GM19397 (cell line): ENCODE measurements around the gene INTS12.

ENCODE experiments used
- ATAC-seq: cut with Tn5 transposase; IDR thresholded peaks from one replicate; pipeline ENCODE4 v1.9.1; 2021; ENCODE audit warnings: mild to moderate bottlenecking, moderate library complexity; ENCODE audit not compliant: unreplicated experiment

The INTS12 gene

DNA sequence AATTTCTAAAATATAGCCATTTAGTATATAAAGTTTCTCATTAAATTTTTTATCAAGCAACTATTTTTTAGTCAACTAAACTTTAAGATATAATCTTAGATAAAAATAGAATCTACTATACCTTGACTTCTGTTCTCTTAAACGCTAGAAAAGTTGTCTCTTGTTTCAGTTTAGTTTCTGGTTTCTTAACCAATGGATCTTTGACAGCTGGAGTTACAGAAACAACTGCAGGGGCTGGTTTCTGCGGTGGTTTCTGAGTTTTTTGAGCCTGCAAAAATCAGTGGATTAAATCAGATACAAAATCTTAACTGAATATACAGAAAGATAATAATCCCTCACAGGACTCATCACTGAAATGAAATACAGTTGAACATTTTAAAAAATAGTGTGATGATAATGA lies 21.9 kb downstream of the INTS12 start:
- ATAC-seq: no peak

DNA sequence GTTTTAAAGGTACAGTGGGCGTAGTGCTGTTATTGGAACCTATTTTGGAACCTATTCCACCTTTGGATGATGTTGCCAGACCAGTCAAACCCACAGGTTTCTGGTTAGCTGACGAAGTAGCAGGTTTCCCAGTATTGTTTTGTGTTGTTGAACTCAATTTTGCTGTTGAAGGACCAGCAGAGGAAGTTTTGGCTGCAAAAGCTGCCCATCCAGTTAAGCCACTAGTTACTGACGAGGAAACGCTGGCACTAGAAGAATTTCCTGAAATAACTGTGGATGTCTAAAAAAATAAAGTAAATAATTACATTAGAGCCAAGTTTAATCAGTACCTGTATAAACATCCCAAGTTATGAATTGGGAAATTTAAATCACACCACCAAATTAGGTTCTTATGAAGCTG lies 25.5 kb downstream of the INTS12 start:
- ATAC-seq: no peak

DNA sequence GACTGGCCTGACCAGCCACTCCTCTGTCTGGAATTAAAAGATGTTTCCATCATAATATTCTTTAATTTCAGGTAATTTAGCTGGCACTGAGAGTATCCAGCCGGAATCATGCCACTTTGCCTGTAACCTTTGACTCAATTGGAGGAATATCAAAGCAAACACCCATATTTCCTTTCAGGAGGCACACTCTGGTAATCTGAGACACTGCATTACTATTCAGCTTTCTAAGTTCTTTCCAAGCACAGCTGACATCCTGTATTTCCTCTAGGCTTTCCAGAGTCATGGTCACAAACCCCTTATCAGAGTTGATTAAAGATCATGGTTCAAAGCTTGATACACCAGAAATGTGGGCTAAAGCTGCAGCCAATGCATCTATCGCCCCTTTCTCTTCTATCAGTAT lies 29.3 kb downstream of the INTS12 start:
- no peak for ATAC-seq

DNA sequence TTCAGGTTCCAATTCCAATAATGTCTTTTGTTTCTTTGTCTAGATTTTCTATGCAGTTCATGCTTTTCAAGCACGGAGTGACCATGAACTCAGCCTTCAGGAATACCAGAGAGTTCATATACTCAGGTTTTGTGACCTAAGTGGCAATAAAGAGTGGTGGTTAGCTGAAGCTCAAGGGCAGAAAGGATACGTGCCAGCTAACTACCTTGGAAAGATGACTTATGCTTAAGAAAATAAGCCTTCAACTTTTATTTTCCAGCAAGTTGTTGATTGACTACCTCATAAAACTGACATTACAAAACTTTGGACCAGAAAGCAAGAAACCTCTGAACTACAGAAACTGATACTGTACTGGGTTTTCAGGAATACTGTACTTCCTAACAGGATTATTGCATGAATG lies 30.8 kb downstream of the INTS12 start:
- ATAC-seq: no peak

DNA sequence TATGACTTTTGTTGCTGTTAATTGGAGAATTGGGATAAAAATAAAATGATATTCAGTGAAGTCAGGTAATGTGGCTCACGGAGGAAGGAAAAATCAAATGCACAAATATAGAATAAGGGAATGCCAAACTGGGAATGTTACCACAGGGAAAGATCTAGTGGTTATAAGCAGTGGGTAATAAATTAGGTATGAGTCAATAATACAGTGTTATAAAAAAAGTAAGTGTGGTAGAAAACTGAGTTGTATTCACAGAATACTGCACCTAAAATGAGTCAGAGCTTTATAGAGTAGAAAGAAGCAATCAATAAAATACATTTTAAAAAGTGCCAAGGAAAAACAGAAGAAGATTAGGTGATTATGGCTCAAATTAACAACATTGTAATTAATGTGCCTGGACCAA lies 34.5 kb downstream of the INTS12 start:
- no peak for ATAC-seq

DNA sequence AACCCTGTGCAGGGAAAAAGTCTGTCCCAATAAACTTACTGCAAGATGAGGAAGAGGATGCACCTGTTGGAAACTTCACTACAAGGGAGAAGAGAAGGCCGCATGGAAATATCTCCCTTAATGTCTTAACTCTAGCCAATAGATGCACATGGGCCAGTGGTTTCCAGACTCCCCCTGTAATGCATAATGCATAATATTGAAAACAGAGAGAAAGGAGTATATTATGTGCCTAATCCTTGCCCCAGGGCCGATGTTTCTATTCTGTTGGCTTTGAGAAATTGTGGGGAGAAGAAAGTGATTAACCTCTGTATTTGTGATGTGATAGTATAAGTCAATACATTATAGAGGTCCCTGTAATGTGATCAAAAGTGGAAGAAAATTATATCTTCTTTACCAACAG lies 37.2 kb downstream of the INTS12 start:
- ATAC-seq: no peak

DNA sequence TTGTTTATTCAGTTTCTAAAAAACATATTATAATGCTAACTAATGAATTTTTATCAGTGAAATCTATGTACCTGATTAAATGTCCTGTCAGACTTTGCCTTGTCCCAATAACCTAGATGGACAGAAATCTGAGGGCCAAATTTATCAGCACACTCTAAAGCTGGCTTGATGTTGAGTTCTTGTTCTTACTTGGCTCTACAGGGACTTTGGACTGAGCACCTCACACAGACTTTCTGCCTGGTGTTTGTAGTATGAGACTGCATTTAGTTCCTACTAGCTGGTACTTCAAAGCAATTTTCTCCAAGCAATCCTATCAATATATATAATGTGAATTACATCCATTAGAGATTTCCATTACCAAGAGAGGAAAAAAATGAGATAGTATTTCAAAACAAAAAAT lies 37.8 kb downstream of the INTS12 start:
- ATAC-seq: no peak

DNA sequence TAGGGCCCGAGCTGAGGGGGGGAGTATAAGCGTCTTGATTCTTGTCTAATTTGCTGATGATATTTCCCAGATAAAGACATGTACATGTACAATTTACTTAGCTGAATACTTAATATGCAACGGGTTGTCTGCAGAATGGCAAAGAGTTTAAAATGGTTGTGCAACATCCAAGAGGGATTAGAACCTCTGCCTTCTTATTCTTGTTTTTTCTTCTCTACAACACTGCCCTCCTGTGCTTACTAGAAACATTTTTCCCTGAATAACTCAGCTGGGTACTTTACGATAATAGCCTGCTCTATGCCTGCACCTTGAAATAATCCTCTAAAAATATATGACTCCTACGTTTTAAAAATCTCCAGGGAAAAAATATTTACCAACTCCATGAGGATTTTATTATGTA lies 41.8 kb downstream of the INTS12 start:
- ATAC-seq: no peak

DNA sequence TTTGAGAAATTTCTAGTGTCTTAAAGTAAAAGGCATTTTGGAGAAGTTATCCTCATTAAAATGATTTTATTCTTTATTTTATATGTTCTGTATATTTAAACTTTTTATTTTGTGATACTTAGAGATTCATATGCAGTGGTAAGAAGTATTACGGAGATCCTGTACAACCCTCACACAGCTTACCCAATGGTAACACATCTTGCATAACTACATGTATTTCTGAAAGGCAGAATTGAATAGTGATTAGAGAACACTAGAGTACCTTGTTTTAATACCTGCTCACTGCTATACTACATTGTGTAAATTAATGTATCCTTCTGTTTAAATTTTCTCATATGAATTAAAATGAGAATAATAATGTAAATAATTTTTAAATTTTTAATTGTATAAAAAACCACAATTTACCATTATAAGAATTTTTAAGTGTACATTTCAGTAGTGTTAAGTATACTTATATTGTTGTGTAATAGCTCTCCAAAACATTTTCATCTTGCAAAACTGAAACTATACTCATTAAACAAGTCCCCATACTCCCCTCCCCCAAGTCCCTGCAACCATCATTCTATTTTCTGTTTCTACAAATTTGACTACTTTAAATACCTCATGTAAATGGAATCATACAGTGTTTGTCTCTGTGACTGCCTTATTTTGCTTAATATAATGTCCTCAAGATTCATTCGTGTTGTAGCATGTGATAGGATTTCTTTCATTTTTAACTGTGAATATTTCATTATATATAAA lies 45.4 kb downstream of the INTS12 start:
- ATAC-seq: no peak

DNA sequence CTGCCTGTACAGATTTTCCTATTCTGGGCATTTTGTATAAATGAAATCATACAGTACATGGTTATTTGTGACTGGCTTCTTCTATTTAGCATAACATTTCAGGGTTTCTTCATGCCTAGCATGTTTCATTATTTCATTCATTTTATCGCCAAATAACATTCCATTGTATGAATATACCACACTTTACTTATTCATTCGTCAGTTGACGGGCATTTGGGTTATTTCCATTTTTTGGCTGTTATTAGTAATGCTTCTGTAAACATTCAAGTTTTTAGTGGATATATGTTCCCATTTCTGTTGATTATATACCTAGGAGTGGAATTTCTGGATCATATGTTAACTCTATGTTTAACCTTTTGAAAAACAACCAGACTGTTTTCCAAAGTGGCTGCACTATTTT lies 47.5 kb downstream of the INTS12 start:
- no peak for ATAC-seq

DNA sequence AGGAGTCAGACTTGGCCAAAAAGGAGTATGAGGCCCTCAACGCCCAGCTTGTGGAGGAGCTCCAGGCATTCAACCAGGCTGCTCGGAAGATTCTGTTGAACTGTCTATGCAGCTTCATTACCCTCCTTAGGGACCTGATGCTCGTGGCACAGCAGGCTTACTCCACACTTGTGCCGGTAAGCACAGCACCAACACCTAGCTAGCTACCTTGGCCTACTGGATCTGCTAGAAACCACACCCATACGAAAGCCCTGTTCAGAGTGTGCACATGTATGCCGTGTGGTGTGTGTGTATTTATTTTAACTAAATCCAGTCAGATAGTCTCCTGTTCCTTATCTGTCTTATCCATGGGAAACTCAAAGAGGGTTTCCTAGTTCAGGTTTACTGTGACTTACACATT lies 49.3 kb downstream of the INTS12 start:
- ATAC-seq: no peak

DNA sequence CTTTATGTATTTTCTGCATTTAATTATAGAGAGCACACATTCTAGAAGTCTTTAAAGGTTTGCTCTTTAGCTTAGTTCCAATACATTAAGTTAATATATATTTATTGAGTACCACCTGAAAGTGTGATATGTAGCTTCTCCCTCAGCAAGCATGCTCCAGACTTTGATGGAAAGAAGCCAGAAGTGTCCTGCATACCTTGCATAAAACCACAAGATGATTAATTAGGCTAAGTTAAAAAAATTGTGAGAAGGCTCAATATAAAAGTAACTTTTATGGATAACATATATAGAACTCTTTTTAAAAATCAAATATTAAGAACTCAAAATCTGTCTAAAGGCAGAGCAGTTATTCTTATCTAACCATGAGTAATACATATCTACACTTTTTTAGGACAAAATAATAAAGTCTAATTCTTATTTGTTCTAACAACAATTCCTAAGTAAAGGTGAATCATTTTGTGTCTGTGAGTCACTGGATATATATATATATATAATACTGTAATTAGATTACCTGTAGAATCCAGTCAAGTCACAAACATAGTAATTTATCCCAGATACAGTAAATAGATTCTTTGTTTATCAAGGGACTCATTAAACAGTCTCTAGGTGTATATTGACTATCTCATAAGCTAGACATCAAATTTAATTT lies 51.2 kb downstream of the INTS12 start:
- no peak for ATAC-seq

DNA sequence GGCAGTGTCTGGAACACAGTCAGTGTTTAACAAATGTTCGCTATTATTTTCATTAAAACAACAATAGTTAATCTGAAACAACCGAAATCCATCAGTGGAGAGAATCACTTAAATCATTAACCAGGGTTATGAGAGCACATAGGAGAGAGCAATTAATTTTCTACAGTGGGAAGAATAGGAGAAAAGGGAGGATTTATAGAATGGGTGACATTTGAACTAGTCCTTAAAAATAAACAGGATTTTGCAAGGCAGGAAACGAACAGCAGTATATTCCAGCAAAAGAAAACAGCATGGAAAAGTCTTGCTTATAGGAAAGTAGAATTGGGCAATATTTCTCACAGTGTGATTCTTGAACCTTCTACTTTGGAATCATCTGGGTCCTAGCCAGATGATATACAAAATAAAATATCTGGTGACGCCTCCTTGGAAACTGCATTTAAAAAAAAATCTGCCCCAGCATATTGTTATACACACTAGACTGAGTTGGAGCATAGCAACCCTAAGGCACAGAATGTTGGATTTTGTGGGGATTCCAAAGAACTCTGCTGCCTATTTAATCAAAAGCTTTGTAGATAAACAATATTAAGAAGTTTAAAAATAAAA lies 56.1 kb downstream of the INTS12 start:
- no peak for ATAC-seq

DNA sequence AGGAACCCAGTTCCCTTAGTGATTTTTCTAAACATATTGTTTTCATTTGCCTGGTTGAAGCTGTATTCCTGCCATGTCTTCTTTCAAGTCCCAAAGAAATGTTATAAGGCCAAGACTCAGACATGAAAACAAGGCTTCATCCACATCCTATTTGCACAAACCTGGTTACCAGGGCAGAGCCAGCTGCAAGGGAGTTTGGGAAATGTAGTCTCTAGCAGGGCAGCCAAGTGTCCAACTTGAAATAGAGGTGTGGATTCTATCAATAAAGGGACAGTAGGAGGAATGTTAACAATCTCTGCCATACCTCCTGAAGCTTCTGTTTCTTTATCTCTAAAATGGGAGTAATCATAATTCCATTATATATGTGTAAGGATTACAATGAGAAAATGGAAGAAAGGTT lies 56.6 kb downstream of the INTS12 start:
- ATAC-seq: no peak

DNA sequence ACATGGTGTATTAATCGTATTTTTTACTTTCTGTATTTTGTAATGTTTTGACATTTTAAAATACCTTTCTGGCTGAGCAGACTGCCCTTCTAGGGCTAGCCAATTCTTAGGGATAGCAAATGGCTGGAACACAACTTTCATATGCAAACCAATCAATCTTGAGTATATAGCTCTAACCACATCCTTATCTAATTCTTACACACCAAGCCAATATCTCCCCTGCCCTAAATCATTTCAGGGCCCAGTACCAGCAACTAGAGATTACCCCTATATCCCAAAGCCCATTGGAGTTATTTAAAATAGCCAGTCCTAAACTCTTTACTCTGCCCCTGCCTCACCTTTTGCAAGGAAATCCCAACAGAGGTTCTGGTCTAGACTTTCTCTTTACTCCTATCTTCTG lies 58.3 kb downstream of the INTS12 start:
- ATAC-seq: no peak

DNA sequence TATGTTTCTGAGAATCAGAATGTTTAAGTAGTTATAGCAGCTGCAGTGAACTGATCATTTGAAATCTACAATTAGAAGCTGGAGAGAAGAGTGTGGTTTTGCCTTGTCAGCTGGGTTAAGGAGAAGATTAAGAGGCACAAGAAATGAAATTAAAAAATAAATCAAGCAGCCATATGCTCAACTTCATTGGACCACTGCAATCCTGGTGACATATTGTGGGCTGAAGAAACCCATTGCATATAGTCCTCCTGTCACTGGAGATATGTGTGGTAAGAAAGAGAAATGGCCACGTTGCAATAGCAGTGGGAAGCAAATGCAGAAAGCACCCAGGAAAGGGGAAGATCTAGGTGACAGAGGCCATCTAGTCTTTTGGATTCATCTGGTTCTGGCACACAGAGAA lies 63.0 kb downstream of the INTS12 start:
- ATAC-seq: no peak

DNA sequence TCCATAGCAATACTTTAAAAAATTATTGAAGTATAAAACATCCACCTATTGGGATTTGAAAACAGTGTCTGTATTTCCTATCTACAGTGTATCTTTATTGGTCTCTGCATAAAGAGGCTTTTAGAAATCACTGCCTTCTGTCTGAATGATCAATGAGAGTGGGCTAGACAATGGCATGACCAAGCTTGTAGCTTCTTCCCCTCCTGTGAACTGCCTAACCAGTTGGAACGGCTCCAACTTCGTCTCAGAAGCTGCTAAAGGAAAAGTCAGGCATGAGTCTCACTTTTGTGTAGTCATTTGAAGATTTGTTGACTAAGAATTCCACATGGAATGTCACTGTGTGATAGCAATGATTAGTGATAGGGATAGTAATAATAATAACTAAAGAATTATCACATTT lies 64.2 kb downstream of the INTS12 start:
- ATAC-seq: no peak

DNA sequence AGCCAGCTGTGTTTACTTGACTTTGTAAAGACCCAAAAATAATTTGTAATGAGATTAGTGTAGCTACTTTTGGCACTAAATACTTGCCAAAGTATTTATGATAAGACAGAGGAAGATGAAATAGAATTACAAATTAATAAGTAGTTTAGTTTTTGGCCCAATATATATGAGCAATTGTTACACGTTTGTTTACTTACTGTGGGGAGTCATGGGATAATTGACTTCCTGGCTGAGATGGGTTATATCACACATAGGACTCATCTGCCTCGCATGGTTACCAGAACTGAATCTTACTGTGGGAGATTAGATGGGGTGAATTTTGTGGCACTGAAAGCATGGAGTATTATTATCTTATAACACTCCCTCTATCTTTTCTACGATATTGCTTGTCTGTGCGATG lies 66.6 kb downstream of the INTS12 start:
- ATAC-seq: no peak

DNA sequence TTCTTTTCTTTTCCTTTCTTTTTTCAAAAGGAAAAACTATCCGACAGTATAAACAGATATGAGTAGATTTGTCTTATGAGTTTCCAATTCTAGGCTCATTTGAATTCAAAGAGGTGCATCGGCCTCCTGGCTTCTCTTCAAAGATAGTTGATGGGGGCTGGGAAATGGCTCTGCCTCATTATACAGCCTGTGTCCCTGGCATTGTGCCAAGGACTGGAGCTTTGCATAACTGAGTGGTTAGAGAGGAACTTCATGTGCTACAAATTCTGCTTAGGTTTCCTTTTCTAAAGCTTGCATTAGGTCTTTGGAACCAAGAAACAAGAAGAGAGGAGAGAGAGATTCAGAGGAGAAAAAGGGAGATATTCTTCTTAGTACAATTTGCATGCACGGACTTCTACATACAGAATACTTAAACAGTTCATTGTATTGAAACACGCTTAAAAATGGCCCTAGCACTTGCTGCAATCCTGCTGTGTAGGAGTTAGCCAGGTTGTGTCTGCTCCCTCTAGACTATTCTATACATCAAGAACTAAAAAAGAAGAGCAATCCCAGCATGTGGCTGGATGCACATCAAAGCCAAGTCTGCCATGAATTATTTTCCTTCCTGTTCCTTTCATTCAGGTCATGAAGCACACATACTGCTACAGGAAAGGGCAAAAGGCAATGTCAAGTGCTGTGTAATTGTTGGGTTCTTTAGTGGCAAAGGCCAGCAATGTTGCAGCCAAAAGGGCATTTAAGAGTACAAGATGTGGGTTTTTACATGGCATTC lies 70.9 kb downstream of the INTS12 start:
- ATAC-seq: peak; percentile 97

DNA sequence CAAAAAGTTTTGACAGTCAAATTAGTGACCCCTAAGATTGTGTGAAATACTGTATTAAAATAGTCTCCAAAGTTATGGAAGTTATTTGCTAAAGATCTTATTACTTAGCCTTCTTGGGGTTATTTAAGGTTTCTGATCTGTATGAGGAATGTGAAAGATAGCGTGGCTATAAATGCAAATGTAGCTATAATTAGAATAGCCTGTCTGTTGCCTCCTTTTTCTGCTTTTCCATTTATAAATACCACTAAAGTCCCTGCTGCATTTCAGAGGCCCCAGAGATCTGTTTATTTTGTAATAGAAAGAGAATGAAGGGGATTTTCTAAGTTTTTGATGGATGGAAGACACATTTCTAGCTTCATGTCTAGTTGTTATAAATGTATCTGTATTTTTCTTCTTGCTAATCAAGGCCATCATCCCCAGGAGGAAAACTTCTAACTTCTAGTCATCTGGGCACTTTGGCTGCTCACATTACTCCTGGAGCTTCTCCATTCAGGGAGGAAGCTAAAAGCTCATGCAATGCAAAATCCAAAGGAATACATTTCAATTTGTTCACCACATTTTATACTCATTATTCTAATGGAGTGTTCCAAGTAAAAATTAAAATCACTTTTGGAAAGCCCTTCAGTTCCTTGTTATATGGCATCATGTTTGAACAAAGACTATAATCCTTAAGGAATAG lies 73.9 kb downstream of the INTS12 start:
- ATAC-seq: no peak

DNA sequence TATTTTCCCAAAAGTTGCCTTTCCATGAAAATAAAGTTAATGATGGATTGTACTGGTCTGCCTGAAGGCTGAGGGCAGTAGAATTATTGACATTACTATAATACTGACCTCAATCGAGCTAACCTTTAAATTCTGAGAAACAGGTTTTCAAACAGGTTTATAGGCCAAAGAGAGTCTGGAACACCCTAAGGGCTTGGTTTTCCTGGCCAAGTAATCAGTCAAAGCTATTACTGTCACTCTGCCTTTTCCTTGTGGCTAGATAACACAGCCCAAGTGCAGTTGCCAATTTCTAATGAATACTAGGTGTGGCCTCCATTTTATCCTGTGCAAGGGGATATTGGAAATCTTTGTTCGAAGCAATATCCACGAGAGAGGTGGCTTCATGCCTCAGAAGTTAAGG lies 75.2 kb downstream of the INTS12 start:
- ATAC-seq: no peak
